GM12878 (cell line): Measurements from ENCODE around the gene PSTPIP2. TPM values are rescaled to one million over a fixed set of nuclear protein-coding genes. Genes with fewer than 3 reads are reported as not detected.

Experiments used
- BACH1 ChIP-seq: fragments of 450-650 bp; IDR thresholded peaks from 2 replicates; pipeline ENCODE4 v1.6.1; 2017; ENCODE audit warnings: mild to moderate bottlenecking, borderline replicate concordance
- BHLHE40 ChIP-seq, 2 experiments: fragments of 450-650 bp in 1 of 2; IDR thresholded peaks; 2 replicates each; pipeline ENCODE4 v1.6.1; 2011 to 2017; ENCODE audit warnings: low read depth in 2 of 2, borderline replicate concordance in 1 of 2, improper control_type of control experiment in 1 of 2, low read length in 1 of 2, mild to moderate bottlenecking in 1 of 2
- CBX5 ChIP-seq: sonication (generic); IDR thresholded peaks from 2 replicates; pipeline ENCODE4 v1.6.1; 2016; ENCODE audit warnings: low read depth, moderate library complexity, mild to moderate bottlenecking, inconsistent platforms
- CHD2 ChIP-seq: IDR thresholded peaks from 2 replicates; pipeline ENCODE4 v1.6.1; 2011; ENCODE audit warnings: low read depth, low read length, improper control_type of control experiment, borderline replicate concordance
- CHD4 ChIP-seq: fragments of 200-600 bp; sonication (generic); IDR thresholded peaks from 2 replicates; pipeline ENCODE4 v1.6.1; 2016; ENCODE audit warnings: mild to moderate bottlenecking
- CUX1 ChIP-seq: IDR thresholded peaks from 2 replicates; pipeline ENCODE4 v1.6.1; 2012; ENCODE audit warnings: improper control_type of control experiment, low read depth, low read length; ENCODE audit not compliant: insufficient replicate concordance
- DPF2 ChIP-seq: fragments of 450-650 bp; IDR thresholded peaks from 2 replicates; pipeline ENCODE4 v1.6.1; 2017; ENCODE audit warnings: mild to moderate bottlenecking
- EED ChIP-seq: sonication (generic); IDR thresholded peaks from 2 replicates; pipeline ENCODE4 v1.6.1; 2016; ENCODE audit warnings: antibody characterized with exemption, low read depth
- EP300 ChIP-seq, 2 experiments: fragments of 150-350 bp in 1 of 2; IDR thresholded peaks; 2 replicates each; pipeline ENCODE4 v1.6.1; 2011 to 2012; ENCODE audit warnings: low read depth in 2 of 2, low read length in 2 of 2, borderline replicate concordance in 1 of 2, improper control_type of control experiment in 1 of 2, inconsistent platforms in 1 of 2; ENCODE audit not compliant: control insufficient read depth in 1 of 2
- FOXK2 ChIP-seq: fragments of 450-650 bp; IDR thresholded peaks from 2 replicates; pipeline ENCODE4 v1.6.1; 2017; ENCODE audit warnings: mild to moderate bottlenecking, moderate library complexity
- FOXM1 ChIP-seq: IDR thresholded peaks from 2 replicates; pipeline ENCODE4 v1.6.1; 2012; ENCODE audit warnings: low read depth, mild to moderate bottlenecking, inconsistent platforms, low read length, moderate library complexity
- IKZF1 ChIP-seq: fragments of 450-650 bp; conservative IDR thresholded peaks from 2 replicates; pipeline ENCODE4 v1.6.1; 2017; ENCODE audit warnings: antibody characterized with exemption, mild to moderate bottlenecking
- IRF4 ChIP-seq: IDR thresholded peaks from 2 replicates; pipeline ENCODE4 v1.6.1; 2011; ENCODE audit warnings: low read depth, low read length
- KLF5 ChIP-seq: fragments of 450-650 bp; IDR thresholded peaks from 2 replicates; pipeline ENCODE4 v1.6.1; 2014; ENCODE audit warnings: mild to moderate bottlenecking; ENCODE audit not compliant: partially characterized antibody
- MEF2B ChIP-seq: fragments of 450-650 bp; IDR thresholded peaks from 2 replicates; pipeline ENCODE4 v1.6.1; 2018; ENCODE audit warnings: mild to moderate bottlenecking, moderate library complexity; ENCODE audit not compliant: partially characterized antibody, poor library complexity, severe bottlenecking
- MTA3 ChIP-seq: IDR thresholded peaks from 2 replicates; pipeline ENCODE4 v1.6.1; 2012; ENCODE audit warnings: low read length, inconsistent platforms, borderline replicate concordance
- NBN ChIP-seq: fragments of 450-650 bp; IDR thresholded peaks from 2 replicates; pipeline ENCODE4 v1.6.1; 2016
- NFYA ChIP-seq: IDR thresholded peaks from 2 replicates; pipeline ENCODE4 v1.6.1; 2011; ENCODE audit warnings: low read depth, mild to moderate bottlenecking, low read length, improper control_type of control experiment, borderline replicate concordance
- NRF1 ChIP-seq: conservative IDR thresholded peaks from 2 replicates; pipeline ENCODE4 v1.6.1; 2011; ENCODE audit warnings: mild to moderate bottlenecking, low read depth, low read length, improper control_type of control experiment
- RB1 ChIP-seq: fragments of 450-650 bp; formaldehyde crosslinking; IDR thresholded peaks from 2 replicates; pipeline ENCODE4 v1.6.1; 2017; ENCODE audit warnings: mild to moderate bottlenecking, borderline replicate concordance
- SKIL ChIP-seq: fragments of 450-650 bp; IDR thresholded peaks from 2 replicates; pipeline ENCODE4 v1.6.1; 2017; ENCODE audit warnings: mild to moderate bottlenecking, low read depth, inconsistent platforms; ENCODE audit not compliant: poor library complexity, severe bottlenecking
- SMAD1 ChIP-seq: fragments of 450-650 bp; IDR thresholded peaks from 2 replicates; pipeline ENCODE4 v1.6.1; 2018; ENCODE audit warnings: mild to moderate bottlenecking, low read depth; ENCODE audit not compliant: partially characterized antibody
- TARDBP ChIP-seq: IDR thresholded peaks from 2 replicates; pipeline ENCODE4 v1.6.1; 2016; ENCODE audit warnings: borderline replicate concordance
- WRNIP1 ChIP-seq: IDR thresholded peaks from 2 replicates; pipeline ENCODE4 v1.6.1; 2011; ENCODE audit warnings: low read depth, low read length, improper control_type of control experiment, borderline replicate concordance
- ZBED1 ChIP-seq: IDR thresholded peaks from 2 replicates; pipeline ENCODE4 v1.6.1; 2016; ENCODE audit warnings: borderline replicate concordance
- polyA plus RNA-seq, 11 experiments: library from polyadenylated mRNA; depleted of rRNA in 4 of 11; unstranded in 6 of 11; stranded (reverse) in 5 of 11; fragments of >200 nt; fragmentation: Nextera tagmentation in 4 of 11; fragmentation: Illumina TruSeq in 1 of 11; extraction: Ambion mirVana in 4 of 11; extraction: Trizol in 1 of 11; gene quantifications; 1 replicate in 1 of 11; 2 replicates in 10 of 11; pipeline versions ENCODE4 v1.2.1 to v1.2.3, GENCODE V29; 2011 to 2016; ENCODE audit warnings: inconsistent platforms in 2 of 11, missing spikeins in 2 of 11, low read depth in 1 of 11
- total RNA-seq, 4 experiments: library from RNA; depleted of rRNA in 3 of 4; stranded (reverse); fragments of >200 nt in 3 of 4; fragmentation: Illumina TruSeq in 1 of 4; extraction: Trizol in 1 of 4; gene quantifications; 2 replicates each; pipeline versions ENCODE4 v1.2.1 to v1.2.3, GENCODE V29; 2013 to 2021

The PSTPIP2 gene
- total and polyA plus RNA-seq, 10 of the 15 experiments (the other 5 are each of a cell fraction or from before 2014, with no cell fraction given): 0.69 to 38.4 (median 24.7) TPM

- TF ChIP-seq FOXM1: peak; percentile 96
- TF ChIP-seq CHD2: no peak
- TF ChIP-seq SKIL: no peak
- no peak for TF ChIP-seq CUX1
- TF ChIP-seq NFYA: no peak
- no peak for TF ChIP-seq BACH1
- no peak for TF ChIP-seq NRF1
- TF ChIP-seq CBX5: 0 out of 2 replicates have a peak, but pooled peaks have one; percentile 42
- TF ChIP-seq SMAD1: no peak
- no peak for TF ChIP-seq BHLHE40 (IDR thresholded peaks at IDR 0.05; ENCODE audit: borderline replicate concordance in 1 of 2, low read depth in 2 of 2, low read length in 1 of 2)
- TF ChIP-seq NBN: no peak
- TF ChIP-seq EED: peak; percentile 57
- TF ChIP-seq TARDBP: no peak
- peak; percentile 89 for TF ChIP-seq MTA3
- no peak for TF ChIP-seq RB1
- peak; percentile 40 for TF ChIP-seq IKZF1
- peak; percentile 77; the same call in 1 of the 2 replicates for TF ChIP-seq IRF4
- peak in 1 of 2 experiments; percentile 45; a peak in 2 of 4 replicates for TF ChIP-seq EP300 (IDR thresholded peaks at IDR 0.05; ENCODE audit: borderline replicate concordance in 1 of 2, control insufficient read depth in 1 of 2, low read depth in 2 of 2, low read length in 2 of 2)
- TF ChIP-seq ZBED1: peak; percentile 87
- no peak for TF ChIP-seq KLF5
- TF ChIP-seq CHD4: no peak
- no peak for TF ChIP-seq WRNIP1
- 0 out of 2 replicates have a peak, but pooled peaks have one; percentile 28 for TF ChIP-seq DPF2
- no peak for TF ChIP-seq MEF2B
- TF ChIP-seq FOXK2: no peak
These were observed 58.4 kb downstream of the PSTPIP2 start (continued) for GRCh38 chr18:46013484-46014189.
